KMS-11 (cell line): ENCODE results near the gene MGMT.

Experiments used
- H2AFZ ChIP-seq: fragments of 200-600 bp; sonication (generic); 2 replicates; pipeline ENCODE4 v1.6.1; 2016; ENCODE audit warnings: antibody characterized with exemption, mixed run types, low read depth
- H3K27ac ChIP-seq: fragments of 200-600 bp; sonication (generic); 2 replicates; pipeline ENCODE4 v1.6.1; 2016; ENCODE audit warnings: mild to moderate bottlenecking, mixed run types
- H3K27me3 ChIP-seq: fragments of 200-600 bp; sonication (generic); 2 replicates; pipeline ENCODE4 v1.6.1; 2017; ENCODE audit warnings: mild to moderate bottlenecking, low read depth, mixed run types, moderate library complexity; ENCODE audit not compliant: insufficient read depth
- H3K36me3 ChIP-seq: fragments of 200-600 bp; sonication (generic); 2 replicates; pipeline ENCODE4 v1.6.1; 2017; ENCODE audit warnings: mild to moderate bottlenecking, mixed run types; ENCODE audit not compliant: insufficient read depth
- H3K4me1 ChIP-seq: fragments of 200-600 bp; sonication (generic); 2 replicates; pipeline ENCODE4 v1.6.1; 2016; ENCODE audit warnings: mild to moderate bottlenecking, low read depth, mixed run types; ENCODE audit not compliant: poor library complexity, severe bottlenecking
- H3K4me2 ChIP-seq: fragments of 200-600 bp; sonication (generic); 2 replicates; pipeline ENCODE4 v1.7.0; 2016; ENCODE audit warnings: mild to moderate bottlenecking, mixed run types
- H3K4me3 ChIP-seq: fragments of 200-600 bp; sonication (generic); IDR thresholded peaks from 2 replicates; pipeline ENCODE4 v1.6.1; 2017; ENCODE audit warnings: low read depth, low read length, mixed read lengths; ENCODE audit not compliant: insufficient read depth
- H3K79me2 ChIP-seq: fragments of 200-600 bp; sonication (generic); 2 replicates; pipeline ENCODE4 v1.6.1; 2016; ENCODE audit warnings: low read depth, mixed run types; ENCODE audit not compliant: insufficient read depth
- H3K9ac ChIP-seq: fragments of 200-600 bp; sonication (generic); 2 replicates; pipeline ENCODE4 v1.6.1; 2016; ENCODE audit warnings: mild to moderate bottlenecking, mixed run types
- H4K20me1 ChIP-seq: fragments of 200-600 bp; sonication (generic); 2 replicates; pipeline ENCODE4 v1.6.1; 2016; ENCODE audit warnings: mild to moderate bottlenecking, mixed run types; ENCODE audit not compliant: insufficient read depth
- CTCF ChIP-seq: fragments of 200-600 bp; sonication (generic); conservative IDR thresholded peaks from 2 replicates; pipeline ENCODE4 v1.6.1; 2017; ENCODE audit warnings: low read depth, mild to moderate bottlenecking, antibody characterized with exemption, low read length, moderate library complexity, mixed read lengths

Gene MGMT

GRCh38 chr10:129811208-129811607 lies 344.2 kb downstream of the MGMT start:
- TF ChIP-seq CTCF, result no peak
- H3K4me1 ChIP-seq, result no peaks in the 10 kb centered on the region
- no peaks in the 10 kb centered on the region for H3K36me3 ChIP-seq
- no peak overlapping the region for H3K4me3 ChIP-seq
- no peaks in the 10 kb centered on the region for H3K27me3 ChIP-seq
- no peak overlapping the region for H3K27ac ChIP-seq
- H3K4me2 ChIP-seq, result no peak overlapping the region
- H3K79me2 ChIP-seq, result no peaks in the 10 kb centered on the region
- no peak overlapping the region for H2AFZ ChIP-seq
- H3K9ac ChIP-seq, result no peak overlapping the region
- no peaks in the 10 kb centered on the region for H4K20me1 ChIP-seq

GRCh38 chr10:129812398-129812797 lies 345.4 kb downstream of the MGMT start:
- Histone ChIP-seq H3K27ac (no peak overlapping the region), H3K36me3 (no peaks in the 10 kb centered on the region), H2AFZ (no peak overlapping the region), H3K27me3 (no peaks in the 10 kb centered on the region), H3K4me2 (no peak overlapping the region), H4K20me1 (no peaks in the 10 kb centered on the region), H3K79me2 (no peaks in the 10 kb centered on the region), H3K4me3 (no peak overlapping the region), H3K9ac (no peak overlapping the region), H3K4me1 (no peaks in the 10 kb centered on the region)
- no peak for TF ChIP-seq CTCF

GRCh38 chr10:129814681-129815646 lies 347.9 kb downstream of the MGMT start:
- Histone ChIP-seq H4K20me1 (no peaks in the 10 kb centered on the region), H3K9ac (no peak overlapping the region), H3K4me3 (no peak overlapping the region), H3K79me2 (no peaks in the 10 kb centered on the region), H3K27me3 (no peaks in the 10 kb centered on the region), H3K27ac (no peak overlapping the region), H3K4me1 (no peaks in the 10 kb centered on the region), H3K36me3 (no peaks in the 10 kb centered on the region), H3K4me2 (no peak overlapping the region), H2AFZ (no peak overlapping the region)
- no peak for TF ChIP-seq CTCF

GRCh38 chr10:129815898-129816655 lies 349.0 kb downstream of the MGMT start:
- H3K4me2 ChIP-seq, result no peak overlapping the region

More at GRCh38 chr10:129815898-129816655, 349.0 kb downstream of the MGMT start:
- no peak overlapping the region for H3K4me3 ChIP-seq
- H3K4me1 ChIP-seq, result no peaks in the 10 kb centered on the region
- no peaks in the 10 kb centered on the region for H3K36me3 ChIP-seq
- H2AFZ ChIP-seq, result no peak overlapping the region
- no peak overlapping the region for H3K27ac ChIP-seq
- no peaks in the 10 kb centered on the region for H3K79me2 ChIP-seq
- no peaks in the 10 kb centered on the region for H3K27me3 ChIP-seq
- no peak for TF ChIP-seq CTCF
- H4K20me1 ChIP-seq, result no peaks in the 10 kb centered on the region
- H3K9ac ChIP-seq, result no peak overlapping the region
